ENCODE results near the gene PDZK1.

GRCh38 chr1:145717833-145718232 is 10.7 kb upstream of the PDZK1 start:
- TF ChIP-seq GATA2 (IDR thresholded peaks at IDR 0.05; ENCODE audit: low read depth, low read length), result no peak
- TF ChIP-seq GATA3 (IDR thresholded peaks at IDR 0.05; ENCODE audit: low read depth, low read length), result no peak
